ENCODE measurements around the gene AFG1L. TPM values are rescaled to one million over a fixed set of nuclear protein-coding genes. Genes with fewer than 3 reads are reported as not detected.

The AFG1L gene
- total RNA-seq, 3 donors from 2014 or later, result 8.4 to 11.7 (median 10.6) TPM

- Histone ChIP-seq H3K4me3 (no peak overlapping the region), H3K4me1 (ENCODE audit: low read depth) (no peaks in the 10 kb centered on the region), H3K36me3 (ENCODE audit: low read depth) (no peaks in the 10 kb centered on the region), H3K9me3 (no peaks in the 10 kb centered on the region)
- TF ChIP-seq, protein P1, sequence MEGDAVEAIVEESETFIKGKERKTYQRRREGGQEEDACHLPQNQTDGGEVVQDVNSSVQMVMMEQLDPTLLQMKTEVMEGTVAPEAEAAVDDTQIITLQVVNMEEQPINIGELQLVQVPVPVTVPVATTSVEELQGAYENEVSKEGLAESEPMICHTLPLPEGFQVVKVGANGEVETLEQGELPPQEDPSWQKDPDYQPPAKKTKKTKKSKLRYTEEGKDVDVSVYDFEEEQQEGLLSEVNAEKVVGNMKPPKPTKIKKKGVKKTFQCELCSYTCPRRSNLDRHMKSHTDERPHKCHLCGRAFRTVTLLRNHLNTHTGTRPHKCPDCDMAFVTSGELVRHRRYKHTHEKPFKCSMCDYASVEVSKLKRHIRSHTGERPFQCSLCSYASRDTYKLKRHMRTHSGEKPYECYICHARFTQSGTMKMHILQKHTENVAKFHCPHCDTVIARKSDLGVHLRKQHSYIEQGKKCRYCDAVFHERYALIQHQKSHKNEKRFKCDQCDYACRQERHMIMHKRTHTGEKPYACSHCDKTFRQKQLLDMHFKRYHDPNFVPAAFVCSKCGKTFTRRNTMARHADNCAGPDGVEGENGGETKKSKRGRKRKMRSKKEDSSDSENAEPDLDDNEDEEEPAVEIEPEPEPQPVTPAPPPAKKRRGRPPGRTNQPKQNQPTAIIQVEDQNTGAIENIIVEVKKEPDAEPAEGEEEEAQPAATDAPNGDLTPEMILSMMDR (IDR thresholded peaks at IDR 0.05), result no peak
- DNase-seq (no peak), ATAC-seq (peak; percentile 53)
- intact Hi-C loops (cut with DNase I, micrococcal nuclease), result no loop called here
Observed at GRCh38 chr6:108348655-108349349, 53.9 kb downstream of the AFG1L start.

DNA sequence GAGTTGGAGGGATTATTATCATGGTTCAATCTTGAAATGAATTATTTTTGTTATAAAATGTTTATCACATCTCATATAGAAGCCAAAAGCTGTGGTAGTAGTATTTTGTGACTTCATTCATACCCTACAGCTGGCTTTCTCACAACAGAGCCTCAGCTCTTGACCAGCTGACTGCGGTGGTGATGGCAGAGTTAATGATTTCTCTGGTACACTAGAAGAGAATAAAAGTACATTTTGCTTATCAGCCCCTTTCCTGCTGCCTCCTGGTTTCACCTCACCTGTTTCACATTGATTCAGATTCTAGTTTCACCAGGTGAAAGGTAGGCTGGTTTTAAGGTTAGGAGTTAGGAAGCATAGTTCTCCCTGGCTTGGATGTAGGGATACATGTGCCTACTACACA is 55.7 kb downstream of the AFG1L start:
- no peak overlapping the region for H3K4me3 ChIP-seq
- ATAC-seq, result no peak
- no peaks in the 10 kb centered on the region for H3K36me3 ChIP-seq (ENCODE audit: low read depth)
- no peak for DNase-seq
- H3K9me3 ChIP-seq, result no peaks in the 10 kb centered on the region
- intact Hi-C loops (cut with DNase I, micrococcal nuclease), result no loop called here
- TF ChIP-seq, protein P1 (IDR thresholded peaks at IDR 0.05), result no peak
- no peaks in the 10 kb centered on the region for H3K4me1 ChIP-seq (ENCODE audit: low read depth)

GRCh38 chr6:108353853-108354252 is 59.0 kb downstream of the AFG1L start:
- ATAC-seq (no peak), DNase-seq (no peak)
- intact Hi-C loops (cut with DNase I, micrococcal nuclease), result no loop called here
- TF ChIP-seq, protein P1 (IDR thresholded peaks at IDR 0.05), result no peak
- H3K9me3 ChIP-seq, result no peaks in the 10 kb centered on the region
- H3K36me3 ChIP-seq (ENCODE audit: low read depth), result no peaks in the 10 kb centered on the region
- H3K4me3 ChIP-seq, result no peak overlapping the region
- no peaks in the 10 kb centered on the region for H3K4me1 ChIP-seq (ENCODE audit: low read depth)

DNA sequence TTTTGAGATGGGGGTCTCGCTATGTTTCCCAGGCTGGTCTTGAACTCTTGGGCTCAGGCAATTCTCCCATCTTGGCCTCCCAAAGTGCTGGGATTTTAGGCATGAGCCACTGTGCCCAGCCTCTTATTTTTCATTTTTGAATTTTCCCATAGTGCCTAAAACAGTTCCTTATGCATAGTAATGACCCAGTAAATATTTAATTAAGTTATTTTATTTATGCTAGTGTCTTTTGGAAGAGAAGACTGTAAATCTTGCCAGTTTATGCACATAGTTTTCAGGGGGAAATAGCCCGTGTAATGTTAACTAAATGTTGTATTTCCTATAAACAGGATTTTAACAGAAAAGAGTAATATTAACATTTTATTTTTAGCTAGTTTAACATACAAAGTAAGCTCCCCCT is 60.3 kb downstream of the AFG1L start:
- Histone ChIP-seq H3K4me3 (no peak overlapping the region), H3K4me1 (ENCODE audit: low read depth) (no peaks in the 10 kb centered on the region), H3K9me3 (no peaks in the 10 kb centered on the region), H3K36me3 (ENCODE audit: low read depth) (no peaks in the 10 kb centered on the region)
- ATAC-seq (no peak), DNase-seq (no peak)
- TF ChIP-seq, protein P1 (IDR thresholded peaks at IDR 0.05), result no peak
- intact Hi-C loops (cut with DNase I, micrococcal nuclease), result no loop called here

DNA sequence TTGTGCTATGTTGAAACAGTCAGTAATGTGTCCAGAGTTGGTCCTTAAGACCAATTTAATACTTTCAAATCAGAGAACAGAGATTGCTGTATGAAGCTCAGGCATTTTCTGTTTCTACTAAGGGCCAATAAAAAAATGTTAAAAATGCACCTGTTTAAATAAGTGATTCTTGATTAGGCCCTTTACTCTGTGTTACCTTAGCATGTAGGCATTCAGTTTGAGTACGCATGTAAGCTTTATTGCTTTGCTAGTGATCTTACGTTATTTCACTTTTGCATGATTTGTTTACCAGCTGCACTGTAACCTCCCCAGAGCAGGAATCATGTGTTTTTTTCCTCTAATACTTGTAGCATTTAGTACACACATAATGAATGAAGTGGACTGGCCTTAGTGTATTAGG is 61.0 kb downstream of the AFG1L start:
- TF ChIP-seq, protein P1 (IDR thresholded peaks at IDR 0.05), result no peak
- no peaks in the 10 kb centered on the region for H3K9me3 ChIP-seq
- no peaks in the 10 kb centered on the region for H3K4me1 ChIP-seq (ENCODE audit: low read depth)
- ATAC-seq (no peak), DNase-seq (no peak)
- intact Hi-C loops (cut with DNase I, micrococcal nuclease), result no loop called here
- H3K4me3 ChIP-seq, result no peak overlapping the region
- H3K36me3 ChIP-seq (ENCODE audit: low read depth), result no peaks in the 10 kb centered on the region
